Sciatic nerve (tissue), 2 donors: ENCODE results near the gene SKIC2. TPM values are rescaled to one million over a fixed set of nuclear protein-coding genes. Genes with fewer than 3 reads are reported as not detected.
"Not testable (repeated sequence)": the region's sequence is repeated elsewhere in the genome, so short reads cannot be mapped to it uniquely, and the experiment has no call there.

Source experiments
- ATAC-seq: fragments of 200-7000 bp; cut with Tn5 transposase; one replicate; pipeline ENCODE4 v1.9.1; 2020; ENCODE audit warnings: mild to moderate bottlenecking, moderate library complexity
- DNase-seq: peaks from one replicate; pipeline ENCODE4 v3.0.0-alpha.2; 2020; ENCODE audit warnings: low spot score
- intact Hi-C: fragments of 100-400 bp; cut with DNase I; formaldehyde crosslinking; loops from one replicate; pipeline ENCODE4 v1.14.2; 2022
- total RNA-seq: library from RNA; stranded (reverse); fragmentation: NEBNext Ultra II Directional; extraction: Animal tissue kit (Norgen Biotek cat#: 25700); gene quantifications from one replicate; pipeline ENCODE4 v1.2.1, GENCODE V29; 2021
- donor health status: DM: no; HTN: no; CAD: no.
- donor health status: DM: no; HTN: no; CAD: no.

SKIC2 gene
- total RNA-seq, 1 donor from 2014 or later, result 60.0 TPM

DNA sequence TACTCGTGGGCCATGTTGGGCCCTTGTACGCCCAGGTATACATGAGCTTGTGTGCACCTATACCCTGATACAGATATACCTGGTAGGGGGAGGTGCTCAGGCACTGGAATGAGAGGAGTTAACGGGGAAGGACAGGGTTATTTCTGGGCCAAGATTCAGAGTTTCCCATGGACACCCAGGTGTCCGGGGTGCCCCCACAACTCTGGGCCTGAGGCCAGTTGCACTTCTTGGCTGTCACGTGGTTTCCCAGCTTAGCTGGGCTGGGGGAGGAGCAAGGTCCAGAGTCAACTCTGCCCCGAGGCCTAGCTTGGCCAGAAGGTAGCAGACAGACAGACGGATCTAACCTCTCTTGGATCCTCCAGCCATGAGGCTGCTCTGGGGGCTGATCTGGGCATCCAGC, 22.8 kb downstream of the SKIC2 start, which contains the start of gene C4A:
Gene C4A, plus strand, starts transcription at position 314 of the 400 bp plus-strand sequence. Its CDS starts 51 bp downstream, at position 365.
- ATAC-seq, result peak; percentile 90
- intact Hi-C loops, DNase-seq: not testable (repeated sequence)

DNA sequence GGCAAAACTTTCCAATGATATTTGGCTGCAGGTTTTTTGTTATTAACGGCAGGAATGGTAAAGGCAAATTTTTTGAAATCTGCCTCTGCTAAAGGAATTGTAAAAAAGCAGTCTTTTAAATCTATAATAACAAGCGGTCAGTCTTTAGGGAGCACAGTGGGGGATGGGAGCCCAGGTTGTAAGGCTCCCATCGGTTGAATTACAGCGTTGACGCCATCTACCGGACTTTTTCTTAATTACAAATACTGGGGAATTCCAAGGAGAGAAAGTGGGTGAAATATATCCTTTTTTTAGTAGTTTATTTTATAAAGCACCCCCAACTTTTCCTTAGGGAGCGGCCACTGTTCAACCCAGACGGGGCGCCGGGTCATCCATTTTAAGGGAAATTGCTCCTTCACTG, 30.4 kb downstream of the SKIC2 start:
- ATAC-seq, intact Hi-C loops, DNase-seq: not testable (repeated sequence)

DNA sequence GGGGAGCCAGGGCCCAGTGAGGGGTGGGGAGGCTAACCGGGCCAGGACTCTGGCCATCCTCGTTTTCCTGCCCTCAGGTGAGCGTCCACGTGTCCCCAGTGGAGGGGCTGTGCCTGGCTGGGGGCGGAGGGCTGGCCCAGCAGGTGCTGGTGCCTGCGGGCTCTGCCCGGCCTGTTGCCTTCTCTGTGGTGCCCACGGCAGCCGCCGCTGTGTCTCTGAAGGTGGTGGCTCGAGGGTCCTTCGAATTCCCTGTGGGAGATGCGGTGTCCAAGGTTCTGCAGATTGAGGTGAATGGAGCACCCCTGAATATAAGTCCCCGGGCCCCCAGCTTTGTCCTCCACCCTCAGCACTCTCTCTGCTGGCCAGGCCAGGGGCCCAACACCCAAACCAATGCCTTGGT, 35.4 kb downstream of the SKIC2 start:
- intact Hi-C loops, DNase-seq, ATAC-seq: not testable (repeated sequence)

DNA sequence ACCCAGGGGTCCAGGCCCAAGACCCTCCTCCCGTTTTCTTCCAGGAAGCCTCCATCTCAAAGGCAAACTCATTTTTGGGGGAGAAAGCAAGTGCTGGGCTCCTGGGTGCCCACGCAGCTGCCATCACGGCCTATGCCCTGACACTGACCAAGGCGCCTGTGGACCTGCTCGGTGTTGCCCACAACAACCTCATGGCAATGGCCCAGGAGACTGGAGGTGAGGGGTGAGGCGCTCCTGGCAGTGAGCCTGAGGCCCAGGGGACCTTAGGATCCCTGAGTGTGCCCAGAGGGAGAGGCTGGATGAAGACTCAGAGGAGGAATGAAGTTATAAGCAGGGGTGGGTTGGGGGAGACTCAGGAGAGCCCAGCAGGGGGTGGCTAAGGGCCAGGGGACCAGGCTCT, 37.4 kb downstream of the SKIC2 start:
- peak; percentile 61 for DNase-seq
- ATAC-seq, intact Hi-C loops: not testable (repeated sequence)

DNA sequence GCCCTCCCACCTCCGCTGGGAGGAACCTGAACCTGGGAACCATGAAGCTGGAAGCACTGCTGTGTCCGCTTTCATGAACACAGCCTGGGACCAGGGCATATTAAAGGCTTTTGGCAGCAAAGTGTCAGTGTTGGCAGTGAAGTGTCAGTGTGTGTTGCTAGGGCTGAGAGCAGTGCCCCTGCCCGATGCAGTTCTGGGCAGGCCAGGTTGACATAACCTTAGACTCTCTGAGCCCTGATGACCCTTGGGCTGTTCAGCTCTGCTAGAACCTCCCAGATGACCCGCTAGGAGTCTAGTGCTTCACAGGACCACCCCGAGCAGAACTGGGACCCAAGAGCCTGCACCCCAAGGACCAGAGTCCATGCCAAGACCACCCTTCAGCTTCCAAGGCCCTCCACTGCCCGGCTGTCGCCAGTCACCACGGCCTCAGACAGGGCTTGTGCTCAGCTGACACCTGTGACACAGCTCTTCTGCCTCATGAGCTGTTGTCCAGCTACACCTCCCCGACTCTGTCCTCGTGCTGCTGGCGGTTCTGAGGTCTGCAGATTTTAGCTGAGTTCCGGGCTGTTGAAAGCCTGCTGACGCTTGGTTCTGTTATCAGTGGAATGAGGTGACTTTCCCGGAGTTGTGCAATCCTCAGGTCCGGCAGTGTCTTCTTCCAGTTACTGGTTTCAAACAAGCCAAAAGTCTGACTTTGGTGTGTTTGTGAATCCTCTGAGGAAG, 43.7 kb downstream of the SKIC2 start:
- ATAC-seq, result peak; percentile 46
- intact Hi-C loops, DNase-seq: not testable (repeated sequence)

DNA sequence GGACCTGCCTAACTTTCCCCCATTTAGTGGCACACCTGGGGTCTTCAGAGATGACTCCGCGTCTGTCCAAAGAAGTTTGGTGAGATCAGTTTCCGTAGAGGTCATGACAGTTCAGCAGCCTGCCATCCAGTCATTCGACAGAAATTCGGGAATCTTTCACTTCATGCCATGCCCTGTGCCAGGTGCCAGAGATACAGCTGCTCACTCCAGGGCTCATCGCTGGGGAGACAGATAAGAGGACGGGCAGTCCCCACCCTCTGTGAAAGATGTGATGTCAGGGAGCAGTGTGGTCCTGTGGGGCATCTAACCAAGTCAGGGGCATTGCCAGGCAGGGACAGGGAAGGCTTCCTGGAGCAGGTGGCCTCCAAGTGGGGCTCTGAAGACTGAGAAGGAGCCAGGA, 44.3 kb downstream of the SKIC2 start:
- intact Hi-C loops, ATAC-seq, DNase-seq: not testable (repeated sequence)

DNA sequence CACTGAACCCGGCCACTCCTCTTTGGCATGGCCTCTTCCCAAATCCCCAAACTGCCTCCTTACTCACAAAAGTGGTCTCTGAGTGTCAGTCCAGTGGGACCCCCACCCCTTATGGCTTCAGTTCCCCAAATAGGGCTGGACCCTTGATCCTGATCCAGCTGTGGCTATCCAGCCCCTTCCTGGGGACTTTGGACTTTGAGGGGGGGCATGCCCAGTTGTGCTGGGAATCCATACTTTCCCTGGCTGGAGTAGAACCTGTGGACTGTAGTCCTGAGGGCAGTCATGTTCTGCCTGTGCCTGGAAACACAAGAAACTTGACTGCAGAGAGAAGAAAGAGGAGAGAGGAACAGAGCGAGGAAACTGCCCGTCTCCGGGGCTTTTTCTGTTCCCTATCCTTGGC, 45.4 kb downstream of the SKIC2 start:
- intact Hi-C loops, DNase-seq, ATAC-seq: not testable (repeated sequence)

DNA sequence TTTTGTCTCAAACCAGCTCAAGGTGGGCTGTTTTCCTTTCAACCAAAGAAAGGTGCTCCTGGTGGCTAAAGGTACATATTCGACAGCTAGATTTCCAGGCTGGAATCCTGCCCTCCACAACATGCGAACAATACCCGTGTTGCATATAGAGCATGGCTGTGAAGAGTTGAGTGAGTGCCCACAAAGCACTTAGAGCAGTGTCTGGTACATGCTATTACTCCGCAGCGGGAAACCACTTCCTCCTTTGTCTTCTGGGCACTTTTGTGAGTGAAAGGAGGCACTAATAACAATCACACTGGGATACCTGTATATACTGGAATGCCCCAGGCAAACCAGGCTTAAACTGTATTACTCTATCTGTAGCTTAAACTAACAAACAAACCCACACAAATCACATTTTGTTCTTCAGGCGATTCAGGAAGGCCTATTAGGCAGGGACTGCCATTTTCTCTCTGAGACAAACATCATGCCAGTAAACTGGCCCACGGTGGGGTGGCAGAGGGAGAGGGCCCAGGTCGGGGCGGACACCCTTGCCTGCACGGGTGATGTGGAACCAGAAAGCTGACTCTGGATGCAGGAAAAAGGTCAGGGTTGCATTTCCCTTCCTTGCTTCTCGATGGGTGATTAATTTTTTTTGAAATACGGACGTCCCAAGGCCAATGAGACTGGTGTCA, 46.0 kb downstream of the SKIC2 start:
- ATAC-seq, intact Hi-C loops: not testable (repeated sequence)
- peak; percentile 33 for DNase-seq

DNA sequence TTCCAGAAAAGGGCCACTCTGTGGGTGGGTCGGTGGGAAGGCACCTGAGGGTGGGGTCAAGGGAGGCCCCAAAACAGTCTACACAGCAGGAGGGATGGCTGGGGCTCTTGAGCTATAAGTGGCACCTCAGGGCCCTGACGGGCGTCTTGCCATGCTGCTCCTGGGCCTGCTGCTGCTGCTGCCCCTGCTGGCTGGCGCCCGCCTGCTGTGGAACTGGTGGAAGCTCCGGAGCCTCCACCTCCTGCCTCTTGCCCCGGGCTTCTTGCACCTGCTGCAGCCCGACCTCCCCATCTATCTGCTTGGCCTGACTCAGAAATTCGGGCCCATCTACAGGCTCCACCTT, 46.5 kb downstream of the SKIC2 start:
- ATAC-seq, result not testable (repeated sequence)
- peak; percentile 44 for DNase-seq

DNA sequence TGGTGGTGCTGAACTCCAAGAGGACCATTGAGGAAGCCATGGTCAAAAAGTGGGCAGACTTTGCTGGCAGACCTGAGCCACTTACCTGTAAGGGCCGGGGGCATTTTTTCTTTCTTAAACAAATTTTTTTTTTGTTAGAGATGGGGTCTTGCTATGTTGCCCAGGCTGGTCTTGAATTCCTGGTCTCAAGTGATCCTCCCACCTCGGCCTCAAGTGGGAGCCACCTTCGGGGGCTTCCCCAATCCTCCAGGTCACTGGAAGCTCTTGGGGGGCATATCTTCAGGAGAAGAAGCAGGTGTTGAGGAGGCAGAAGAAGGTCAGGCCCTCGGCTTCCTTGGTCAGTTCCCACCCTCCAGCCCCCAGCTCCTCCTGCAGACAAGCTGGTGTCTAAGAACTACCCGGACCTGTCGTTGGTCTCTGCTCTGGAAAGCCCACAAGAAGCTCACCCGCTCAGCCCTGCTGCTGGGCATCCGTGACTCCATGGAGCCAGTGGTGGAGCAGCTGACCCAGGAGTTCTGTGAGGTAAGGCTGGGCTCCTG, 47.1 kb downstream of the SKIC2 start:
- intact Hi-C loops, ATAC-seq: not testable (repeated sequence)
- peak; percentile 43 for DNase-seq

More for the DNA sequence above, 46.5 kb downstream of the SKIC2 start:
- intact Hi-C loops, result not testable (repeated sequence)

DNA sequence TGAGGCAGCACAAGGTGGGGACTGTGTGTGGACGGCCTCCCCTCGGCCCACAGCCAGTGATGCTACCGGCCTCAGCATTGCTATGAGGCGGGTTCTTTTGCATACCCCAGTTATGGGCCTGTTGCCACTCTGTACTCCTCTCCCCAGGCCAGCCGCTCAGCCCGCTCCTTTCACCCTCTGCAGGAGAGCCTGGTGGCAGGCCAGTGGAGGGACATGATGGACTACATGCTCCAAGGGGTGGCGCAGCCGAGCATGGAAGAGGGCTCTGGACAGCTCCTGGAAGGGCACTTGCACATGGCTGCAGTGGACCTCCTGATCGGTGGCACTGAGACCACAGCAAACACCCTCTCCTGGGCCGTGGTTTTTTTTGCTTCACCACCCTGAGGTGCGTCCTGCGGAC, 48.1 kb downstream of the SKIC2 start:
- peak; percentile 36 for DNase-seq
- intact Hi-C loops, ATAC-seq: not testable (repeated sequence)

DNA sequence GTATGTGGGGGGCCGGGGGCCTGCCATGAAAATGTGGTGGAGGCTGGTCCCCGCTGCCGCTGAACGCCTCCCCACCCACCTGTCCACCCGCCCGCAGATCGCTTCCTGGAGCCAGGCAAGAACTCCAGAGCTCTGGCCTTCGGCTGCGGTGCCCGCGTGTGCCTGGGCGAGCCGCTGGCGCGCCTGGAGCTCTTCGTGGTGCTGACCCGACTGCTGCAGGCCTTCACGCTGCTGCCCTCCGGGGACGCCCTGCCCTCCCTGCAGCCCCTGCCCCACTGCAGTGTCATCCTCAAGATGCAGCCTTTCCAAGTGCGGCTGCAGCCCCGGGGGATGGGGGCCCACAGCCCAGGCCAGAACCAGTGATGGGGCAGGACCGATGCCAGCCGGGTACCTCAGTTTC, 49.1 kb downstream of the SKIC2 start:
- not testable (repeated sequence) for ATAC-seq, DNase-seq

DNA sequence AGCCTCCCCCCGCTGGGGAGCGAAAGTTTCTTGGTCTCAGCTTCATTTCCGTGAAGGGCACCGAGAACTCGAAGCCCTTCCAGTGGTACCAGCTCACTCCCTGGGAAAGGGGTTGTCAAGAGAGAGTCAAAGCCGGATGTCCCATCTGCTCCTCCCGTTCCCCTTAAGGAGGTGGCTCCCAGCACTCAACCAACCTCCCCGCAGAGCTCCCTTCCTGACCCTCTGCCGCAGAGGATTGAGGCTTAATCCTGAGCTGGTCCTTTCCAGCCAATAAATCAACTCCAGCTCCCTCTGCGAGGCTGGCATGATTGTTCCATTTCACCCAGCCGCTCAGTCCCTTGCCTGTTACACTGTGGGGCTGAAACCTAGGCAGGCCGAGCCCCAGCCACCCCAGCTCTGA, 49.6 kb downstream of the SKIC2 start:
- peak; percentile 35 for DNase-seq
- intact Hi-C loops, ATAC-seq: not testable (repeated sequence)

More for the DNA sequence above, 49.1 kb downstream of the SKIC2 start:
- intact Hi-C loops, result not testable (repeated sequence)

DNA sequence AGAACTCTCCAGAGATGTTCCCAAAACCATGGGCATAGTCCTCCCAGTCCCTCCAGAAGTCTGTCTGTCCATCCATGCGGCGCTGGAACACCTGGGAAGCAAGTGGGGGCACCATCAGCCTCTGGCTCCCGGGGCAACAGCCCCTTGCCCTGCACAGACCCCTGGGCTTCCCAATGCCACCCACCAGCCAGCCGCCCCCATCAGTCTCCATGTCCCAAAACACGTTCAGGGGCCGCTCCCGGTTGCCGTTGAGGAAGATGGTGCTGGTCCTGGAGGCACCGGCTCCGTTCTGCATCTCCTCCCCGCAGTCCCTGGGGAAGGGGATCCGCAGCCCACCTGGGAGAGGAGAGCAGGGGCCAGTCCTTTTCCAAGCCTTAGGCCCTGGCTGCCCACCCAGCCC, 50.6 kb downstream of the SKIC2 start:
- intact Hi-C loops, DNase-seq, ATAC-seq: not testable (repeated sequence)

DNA sequence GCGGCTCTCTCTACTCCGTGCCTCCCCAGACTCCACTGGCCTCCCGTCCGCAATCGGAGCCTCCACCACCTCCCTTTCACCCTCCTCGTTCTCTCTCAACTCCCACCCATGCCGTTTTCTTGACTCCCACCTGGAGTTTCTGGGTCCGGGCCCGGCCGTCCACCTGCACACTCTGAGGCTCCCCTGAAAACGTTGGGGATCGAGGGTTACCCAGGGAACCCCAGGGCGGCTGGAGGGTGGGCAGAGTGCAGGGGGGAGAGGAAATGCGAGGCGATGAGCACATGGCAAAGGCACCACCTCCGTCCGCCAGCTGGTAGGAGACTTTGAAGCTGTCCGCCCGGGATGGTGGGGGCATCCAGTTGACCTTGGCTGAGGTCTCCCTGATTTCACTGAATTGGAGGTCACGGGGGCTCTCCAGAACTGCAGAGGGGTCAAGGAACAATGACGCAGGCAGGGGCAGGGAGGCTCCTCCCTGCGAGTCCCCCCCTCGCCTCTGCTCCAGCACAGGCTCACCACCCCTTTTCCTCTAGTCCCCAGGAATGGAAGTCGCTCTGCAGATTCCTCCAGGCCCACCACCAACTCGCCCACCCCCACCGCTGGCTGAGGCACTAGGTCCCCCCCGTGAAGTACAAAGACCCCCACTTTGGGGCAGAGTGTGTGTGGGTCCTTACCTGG, 52.0 kb downstream of the SKIC2 start:
- peak; percentile 52 for DNase-seq
- ATAC-seq, intact Hi-C loops: not testable (repeated sequence)

DNA sequence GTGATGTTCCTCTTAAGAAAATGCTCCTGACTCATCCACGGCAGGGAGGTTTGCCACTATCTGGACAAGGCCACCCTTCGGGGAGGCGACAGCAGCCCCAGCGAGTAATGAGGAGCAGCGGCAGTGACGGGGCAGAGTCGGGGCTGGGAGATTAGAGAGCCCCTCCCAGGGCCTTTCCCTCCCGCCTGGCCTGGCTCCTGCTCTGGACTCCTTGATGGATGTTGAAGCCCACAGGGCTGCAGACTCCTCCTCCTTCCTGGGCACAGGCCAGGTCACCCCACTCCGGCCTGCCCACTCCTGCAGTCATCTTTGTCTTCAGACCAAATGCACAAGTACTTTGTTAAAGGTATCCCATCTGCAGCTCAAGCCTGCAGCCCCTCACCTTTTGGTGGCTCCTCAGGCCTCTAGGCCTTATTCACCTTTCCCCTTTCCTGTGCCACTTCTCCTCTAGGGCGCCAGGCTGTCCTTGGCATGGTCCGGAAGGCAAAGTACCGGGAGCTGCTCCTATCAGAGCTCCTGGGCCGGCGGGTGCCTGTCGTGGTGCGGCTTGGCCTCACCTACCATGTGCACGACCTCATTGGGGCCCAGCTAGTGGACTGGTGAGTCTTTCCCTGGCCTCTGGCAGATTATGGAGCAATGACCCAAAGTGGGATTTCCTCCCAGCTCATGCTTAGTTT, 54.1 kb downstream of the SKIC2 start:
- intact Hi-C loops, result not testable (repeated sequence)
- peak; percentile 66 for DNase-seq
- peak; percentile 24 for ATAC-seq

DNA sequence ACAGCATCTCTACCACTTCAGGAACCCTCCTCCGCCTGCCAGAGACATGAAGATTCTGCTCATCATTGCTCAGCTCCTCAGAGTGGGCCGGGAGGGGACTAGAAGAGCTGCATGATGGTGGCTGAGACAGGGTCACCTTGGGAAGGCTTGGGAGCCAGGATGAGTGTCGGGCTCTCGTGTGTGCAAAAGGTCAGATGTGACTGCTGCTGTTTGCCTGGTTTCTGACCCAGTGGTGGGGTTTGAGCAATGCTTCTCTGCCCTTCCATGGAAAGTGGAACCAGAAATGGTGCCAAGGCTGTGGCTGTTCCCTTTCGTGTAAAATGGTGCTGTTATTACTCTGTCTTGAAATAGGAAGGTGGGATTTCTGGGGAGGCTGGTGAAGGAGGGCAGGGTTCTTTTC, 54.8 kb downstream of the SKIC2 start:
- intact Hi-C loops, ATAC-seq, DNase-seq: not testable (repeated sequence)

DNA sequence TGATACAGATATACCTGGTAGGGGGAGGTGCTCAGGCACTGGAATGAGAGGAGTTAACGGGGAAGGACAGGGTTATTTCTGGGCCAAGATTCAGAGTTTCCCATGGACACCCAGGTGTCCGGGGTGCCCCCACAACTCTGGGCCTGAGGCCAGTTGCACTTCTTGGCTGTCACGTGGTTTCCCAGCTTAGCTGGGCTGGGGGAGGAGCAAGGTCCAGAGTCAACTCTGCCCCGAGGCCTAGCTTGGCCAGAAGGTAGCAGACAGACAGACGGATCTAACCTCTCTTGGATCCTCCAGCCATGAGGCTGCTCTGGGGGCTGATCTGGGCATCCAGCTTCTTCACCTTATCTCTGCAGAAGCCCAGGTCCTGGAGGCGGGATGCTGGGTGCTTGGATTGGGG, 55.6 kb downstream of the SKIC2 start, which contains the start of gene C4B:
Gene C4B, plus strand, starts transcription at position 249 of the 400 bp plus-strand sequence. Its CDS starts 51 bp downstream, at position 300.
- ATAC-seq, result peak; percentile 83
- DNase-seq, intact Hi-C loops: not testable (repeated sequence)
